Measurements from ENCODE around the gene UGT1A8.

DNA sequence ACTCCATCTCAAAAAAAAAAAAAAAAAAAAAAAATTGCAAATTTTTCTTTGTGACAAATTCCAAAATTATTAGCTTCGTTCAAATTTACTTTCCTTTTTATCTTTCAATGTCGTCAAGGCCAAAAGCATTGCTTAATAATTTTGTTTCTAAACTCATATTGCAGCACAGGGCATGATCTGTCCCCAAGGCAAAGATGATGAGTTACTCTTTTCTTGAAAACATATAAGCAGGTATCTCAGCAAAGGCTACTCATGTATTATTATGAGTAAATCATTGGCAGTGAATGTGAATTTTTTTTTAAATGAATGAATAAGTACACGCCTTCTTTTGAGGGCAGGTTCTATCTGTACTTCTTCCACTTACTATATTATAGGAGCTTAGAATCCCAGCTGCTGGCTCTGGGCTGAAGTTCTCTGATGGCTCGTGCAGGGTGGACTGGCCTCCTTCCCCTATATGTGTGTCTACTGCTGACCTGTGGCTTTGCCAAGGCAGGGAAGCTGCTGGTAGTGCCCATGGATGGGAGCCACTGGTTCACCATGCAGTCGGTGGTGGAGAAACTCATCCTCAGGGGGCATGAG lies 64.2 kb downstream of the UGT1A8 start, which contains the start of gene UGT1A7:
- TF ChIP-seq POLR2A (IDR thresholded peaks at IDR 0.05; ENCODE audit: low read length) (no peak), GATA1 (IDR thresholded peaks at IDR 0.05; ENCODE audit: low read depth, low read length) (no peak)

Data from erythroblast (primary cell).